ENCODE results near the gene SPATA18. TPM values are rescaled to one million over a fixed set of nuclear protein-coding genes. Genes with fewer than 3 reads are reported as not detected.

Gene SPATA18
- total and polyA plus RNA-seq, 11 donors = 0.23 to 5.7 (median 1.7) TPM

- no peaks in the 10 kb centered on the region for H3K4me1 ChIP-seq
- H3K9me3 ChIP-seq = no peaks in the 10 kb centered on the region
- no peak for ATAC-seq
- no peak overlapping the region for H3K4me3 ChIP-seq
- H3K27me3 ChIP-seq = no peaks in the 10 kb centered on the region
- H3K27ac ChIP-seq = no peak overlapping the region
- DNase-seq = no peak
- intact Hi-C loops (cut with DNase I) = no loop called here
- no peaks in the 10 kb centered on the region for H3K36me3 ChIP-seq
- TF ChIP-seq POLR2A (IDR thresholded peaks at IDR 0.05) = no peak
- no peak for TF ChIP-seq CTCF (IDR thresholded peaks at IDR 0.05)
- WGBS, 4 donors = 83 to 95% (median 90%) methylated on average over 1 of the region's 1 CpG
These were observed 42.4 kb downstream of the SPATA18 start for GRCh38 chr4:52093466-52093865.

GRCh38 chr4:52094376-52095145 lies 43.5 kb downstream of the SPATA18 start:
- no peak overlapping the region for H3K27ac ChIP-seq
- H3K9me3 ChIP-seq = no peaks in the 10 kb centered on the region
- H3K36me3 ChIP-seq = no peaks in the 10 kb centered on the region
- H3K4me3 ChIP-seq = no peak overlapping the region
- TF ChIP-seq CTCF (IDR thresholded peaks at IDR 0.05) = no peak
- intact Hi-C loops (cut with DNase I) = no loop called here
- DNase-seq (no peak), ATAC-seq (no peak)
- WGBS, 4 donors = 86 to 88% (median 87%) methylated on average over 8 of the region's 8 CpGs
- no peaks in the 10 kb centered on the region for H3K27me3 ChIP-seq
- H3K4me1 ChIP-seq = peaks cover 0 to under 1% (median 0%) of the 10 kb centered on the region in 12 donors

GRCh38 chr4:52095374-52095773 lies 44.3 kb downstream of the SPATA18 start:
- no peak for TF ChIP-seq CTCF (IDR thresholded peaks at IDR 0.05)
- TF ChIP-seq POLR2A (IDR thresholded peaks at IDR 0.05) = no peak
- Histone ChIP-seq H3K4me1 (peaks cover 0 to 8% (median 0%) of the 10 kb centered on the region in 12 donors), H3K27me3 (no peaks in the 10 kb centered on the region), H3K36me3 (no peaks in the 10 kb centered on the region), H3K27ac (no peak overlapping the region), H3K4me3 (no peak overlapping the region), H3K9me3 (no peaks in the 10 kb centered on the region)
- WGBS, 4 donors = 75 to 89% (median 85%) methylated on average over 1 of the region's 1 CpG
- no peak for ATAC-seq
- intact Hi-C loops (cut with DNase I) = no loop called here
- no peak for DNase-seq

GRCh38 chr4:52096048-52096447 lies 44.9 kb downstream of the SPATA18 start:
- no peaks in the 10 kb centered on the region for H3K27me3 ChIP-seq
- no peaks in the 10 kb centered on the region for H3K9me3 ChIP-seq
- H3K4me3 ChIP-seq = no peak overlapping the region
- DNase-seq = no peak
- intact Hi-C loops (cut with DNase I) = no loop called here
- H3K4me1 ChIP-seq = peaks cover 0 to 8% (median 0%) of the 10 kb centered on the region in 12 donors
- ATAC-seq = no peak
- no peaks in the 10 kb centered on the region for H3K36me3 ChIP-seq
- no peak overlapping the region for H3K27ac ChIP-seq
- no peak for TF ChIP-seq CTCF (IDR thresholded peaks at IDR 0.05)
- TF ChIP-seq POLR2A (IDR thresholded peaks at IDR 0.05) = no peak
